Activated CD8-positive, alpha-beta memory T cell treated with anti-CD3 and anti-CD28 coated beads, Interleukin-2, amount 10 ng/mL, durations not matched to agents 7 days and 5 days (primary cell): Measurements from ENCODE around the gene FGD5. TPM values are rescaled to one million over a fixed set of nuclear protein-coding genes. Genes with fewer than 3 reads are reported as not detected.
A peak's percentile ranks its signal among the peaks of the same experiment; 100 is the strongest.

ENCODE experiments used
- ATAC-seq: fragments of 150-1000 bp; cut with Tn5 transposase; one replicate; pipeline ENCODE4 v1.10.0; 2021; ENCODE audit warnings: moderate library complexity
- CTCF ChIA-PET: fragments of 350-600 bp; sonication (Branson Sonifier 250); formaldehyde crosslinking; loops from one replicate; lab custom pipeline; 2021; ENCODE audit warnings: antibody characterized with exemption; lab: Charles Lee
- DNase-seq: peaks from one replicate; pipeline ENCODE4 v3.0.0-alpha.2; 2020
- H3K27ac Mint-ChIP-seq: one replicate; pipeline ENCODE4 v1.8.0; 2021; ENCODE audit warnings: mild to moderate bottlenecking, mixed read lengths
- H3K27me3 Mint-ChIP-seq: one replicate; pipeline ENCODE4 v1.8.0; 2021; ENCODE audit warnings: mixed read lengths
- H3K36me3 Mint-ChIP-seq: one replicate; pipeline ENCODE4 v1.8.0; 2021; ENCODE audit warnings: mild to moderate bottlenecking, mixed read lengths
- H3K4me1 Mint-ChIP-seq: one replicate; pipeline ENCODE4 v1.8.0; 2021; ENCODE audit warnings: mixed read lengths
- H3K4me3 Mint-ChIP-seq: one replicate; pipeline ENCODE4 v1.8.0; 2021; ENCODE audit warnings: mild to moderate bottlenecking, moderate library complexity, mixed read lengths
- H3K9me3 Mint-ChIP-seq: one replicate; pipeline ENCODE4 v1.8.0; 2022; ENCODE audit warnings: low read depth, mixed read lengths
- total RNA-seq, 2 experiments: library from RNA; stranded (reverse); gene quantifications; one replicate each; pipeline ENCODE4 v1.2.3, GENCODE V29; 2021

FGD5 gene
- total RNA-seq, 2 experiments from 2014 or later: not detected

GRCh38 chr3:14834807-14835466 lies 16.2 kb downstream of the FGD5 start:
- Mint-ChIP-seq H3K4me3 (no peak overlapping the region), H3K4me1 (no peaks in the 10 kb centered on the region), H3K27me3 (peaks cover 46% of the 10 kb centered on the region), H3K9me3 (no peaks in the 10 kb centered on the region), H3K36me3 (no peaks in the 10 kb centered on the region), H3K27ac (no peak overlapping the region)
- CTCF ChIA-PET: no interaction called here
- no peak for DNase-seq
- ATAC-seq: no peak

- H3K4me3 Mint-ChIP-seq: no peak overlapping the region
- no peak for DNase-seq
- no peaks in the 10 kb centered on the region for H3K36me3 Mint-ChIP-seq
- peaks cover 43% of the 10 kb centered on the region for H3K27me3 Mint-ChIP-seq
- H3K4me1 Mint-ChIP-seq: no peaks in the 10 kb centered on the region
- no peaks in the 10 kb centered on the region for H3K9me3 Mint-ChIP-seq
- no peak overlapping the region for H3K27ac Mint-ChIP-seq
- CTCF ChIA-PET: no interaction called here
- no peak for ATAC-seq
Observed at GRCh38 chr3:14836049-14836468, 17.3 kb downstream of the FGD5 start.

- H3K4me1 Mint-ChIP-seq: no peaks in the 10 kb centered on the region
Observed at GRCh38 chr3:14837186-14837877, 18.6 kb downstream of the FGD5 start.

GRCh38 chr3:14837878-14838258 lies 19.1 kb downstream of the FGD5 start:
- CTCF ChIA-PET: no interaction called here
- H3K4me1 Mint-ChIP-seq: no peaks in the 10 kb centered on the region
- H3K4me3 Mint-ChIP-seq: no peak overlapping the region
- no peak overlapping the region for H3K27ac Mint-ChIP-seq
- peaks cover 48% of the 10 kb centered on the region for H3K27me3 Mint-ChIP-seq
- H3K9me3 Mint-ChIP-seq: no peaks in the 10 kb centered on the region
- no peaks in the 10 kb centered on the region for H3K36me3 Mint-ChIP-seq
- DNase-seq: no peak
- no peak for ATAC-seq

More at GRCh38 chr3:14837186-14837877, 18.6 kb downstream of the FGD5 start:
- no peak overlapping the region for H3K4me3 Mint-ChIP-seq
- H3K9me3 Mint-ChIP-seq: no peaks in the 10 kb centered on the region
- H3K27ac Mint-ChIP-seq: no peak overlapping the region
- peaks cover 48% of the 10 kb centered on the region for H3K27me3 Mint-ChIP-seq
- CTCF ChIA-PET: no interaction called here
- no peak for DNase-seq
- ATAC-seq: no peak
- no peaks in the 10 kb centered on the region for H3K36me3 Mint-ChIP-seq

- no peaks in the 10 kb centered on the region for H3K9me3 Mint-ChIP-seq
- no peak overlapping the region for H3K4me3 Mint-ChIP-seq
Observed at GRCh38 chr3:14839236-14839635, 20.5 kb downstream of the FGD5 start.

GRCh38 chr3:14841836-14842235 lies 23.1 kb downstream of the FGD5 start:
- no peak overlapping the region for H3K4me3 Mint-ChIP-seq
- CTCF ChIA-PET: no interaction called here
- H3K4me1 Mint-ChIP-seq: peaks cover 4% of the 10 kb centered on the region
- no peaks in the 10 kb centered on the region for H3K36me3 Mint-ChIP-seq
- H3K27me3 Mint-ChIP-seq: peaks cover 31% of the 10 kb centered on the region
- DNase-seq (no peak), ATAC-seq (no peak)
- H3K27ac Mint-ChIP-seq: no peak overlapping the region
- H3K9me3 Mint-ChIP-seq: no peaks in the 10 kb centered on the region

More at GRCh38 chr3:14839236-14839635, 20.5 kb downstream of the FGD5 start:
- no peaks in the 10 kb centered on the region for H3K36me3 Mint-ChIP-seq
- H3K27ac Mint-ChIP-seq: no peak overlapping the region
- no peak for ATAC-seq
- H3K4me1 Mint-ChIP-seq: no peaks in the 10 kb centered on the region
- CTCF ChIA-PET: no interaction called here
- DNase-seq: no peak
- H3K27me3 Mint-ChIP-seq: peaks cover 41% of the 10 kb centered on the region

- Mint-ChIP-seq H3K4me1 (peaks cover 4% of the 10 kb centered on the region), H3K27ac (no peak overlapping the region), H3K36me3 (no peaks in the 10 kb centered on the region), H3K4me3 (no peak overlapping the region), H3K9me3 (no peaks in the 10 kb centered on the region), H3K27me3 (peaks cover 28% of the 10 kb centered on the region)
- CTCF ChIA-PET: no interaction called here
- no peak for ATAC-seq
- no peak for DNase-seq
Observed at GRCh38 chr3:14842277-14842676, 23.5 kb downstream of the FGD5 start.

- no peak overlapping the region for H3K27ac Mint-ChIP-seq
- DNase-seq (no peak), ATAC-seq (no peak)
- peaks cover 14% of the 10 kb centered on the region for H3K4me1 Mint-ChIP-seq
- H3K27me3 Mint-ChIP-seq: peaks cover 29% of the 10 kb centered on the region
- H3K9me3 Mint-ChIP-seq: no peaks in the 10 kb centered on the region
- CTCF ChIA-PET: no interaction called here
- H3K36me3 Mint-ChIP-seq: no peaks in the 10 kb centered on the region
- no peak overlapping the region for H3K4me3 Mint-ChIP-seq
Observed at GRCh38 chr3:14843321-14843720, 24.6 kb downstream of the FGD5 start.

- H3K36me3 Mint-ChIP-seq: no peaks in the 10 kb centered on the region
- H3K27me3 Mint-ChIP-seq: peaks cover 20% of the 10 kb centered on the region
- no peaks in the 10 kb centered on the region for H3K9me3 Mint-ChIP-seq
- CTCF ChIA-PET: interaction anchor here (1.2 kb wide), 1 partner anchor 77 kb away, joined by 3 read pairs; no protein-coding TSS in a partner anchor
- ATAC-seq (no peak), DNase-seq (no peak)
- peaks cover 15% of the 10 kb centered on the region for H3K4me1 Mint-ChIP-seq
- no peak overlapping the region for H3K4me3 Mint-ChIP-seq
- H3K27ac Mint-ChIP-seq: no peak overlapping the region
Observed at GRCh38 chr3:14844386-14845170, 25.8 kb downstream of the FGD5 start.

- peaks cover 20% of the 10 kb centered on the region for H3K27me3 Mint-ChIP-seq
- H3K4me3 Mint-ChIP-seq: no peak overlapping the region
- no peak overlapping the region for H3K27ac Mint-ChIP-seq
- CTCF ChIA-PET: interaction anchor here (1.2 kb wide), 1 partner anchor 76 kb away, joined by 3 read pairs; no protein-coding TSS in a partner anchor
- DNase-seq (no peak), ATAC-seq (peak; percentile 42)
- H3K36me3 Mint-ChIP-seq: no peaks in the 10 kb centered on the region
- H3K4me1 Mint-ChIP-seq: peaks cover 17% of the 10 kb centered on the region
- no peaks in the 10 kb centered on the region for H3K9me3 Mint-ChIP-seq
Observed at GRCh38 chr3:14845180-14845579, 26.4 kb downstream of the FGD5 start.

- CTCF ChIA-PET: no interaction called here
- no peaks in the 10 kb centered on the region for H3K9me3 Mint-ChIP-seq
- no peaks in the 10 kb centered on the region for H3K36me3 Mint-ChIP-seq
- no peak overlapping the region for H3K27ac Mint-ChIP-seq
- H3K4me3 Mint-ChIP-seq: no peak overlapping the region
- no peak for ATAC-seq
- DNase-seq: no peak
- H3K4me1 Mint-ChIP-seq: peaks cover 17% of the 10 kb centered on the region
- H3K27me3 Mint-ChIP-seq: peaks cover 22% of the 10 kb centered on the region
Observed at GRCh38 chr3:14845826-14846225, 27.1 kb downstream of the FGD5 start.

- Mint-ChIP-seq H3K4me1 (peaks cover 17% of the 10 kb centered on the region), H3K4me3 (no peak overlapping the region), H3K27ac (no peak overlapping the region), H3K36me3 (no peaks in the 10 kb centered on the region), H3K27me3 (peaks cover 18% of the 10 kb centered on the region), H3K9me3 (no peaks in the 10 kb centered on the region)
- CTCF ChIA-PET: interaction anchor here (1.3 kb wide), 1 partner anchor 11 kb away, joined by 3 read pairs; no protein-coding TSS in a partner anchor
- ATAC-seq (no peak), DNase-seq (no peak)
Observed at GRCh38 chr3:14846226-14846880, 27.6 kb downstream of the FGD5 start.
